GM12878 (cell line): ENCODE measurements around the gene C14orf119. TPM values are rescaled to one million over a fixed set of nuclear protein-coding genes. Genes with fewer than 3 reads are reported as not detected.
A peak's percentile ranks its signal among the peaks of the same experiment; 100 is the strongest.

Experiments used
- BHLHE40 ChIP-seq, 2 experiments: fragments of 450-650 bp in 1 of 2; IDR thresholded peaks; 2 replicates each; pipeline ENCODE4 v1.6.1; 2011 to 2017; ENCODE audit warnings: low read depth in 2 of 2, borderline replicate concordance in 1 of 2, improper control_type of control experiment in 1 of 2, low read length in 1 of 2, mild to moderate bottlenecking in 1 of 2
- BRCA1 ChIP-seq: IDR thresholded peaks from 2 replicates; pipeline ENCODE4 v1.6.1; 2011; ENCODE audit warnings: low read depth, low read length, improper control_type of control experiment
- ESRRA ChIP-seq: IDR thresholded peaks from 2 replicates; pipeline ENCODE4 v1.6.1; 2012; ENCODE audit warnings: mild to moderate bottlenecking, low read length, improper control_type of control experiment
- FOXK2 ChIP-seq: fragments of 450-650 bp; IDR thresholded peaks from 2 replicates; pipeline ENCODE4 v1.6.1; 2017; ENCODE audit warnings: mild to moderate bottlenecking, moderate library complexity
- GATAD2B ChIP-seq: fragments of 450-650 bp; conservative IDR thresholded peaks from 2 replicates; pipeline ENCODE4 v1.6.1; 2017; ENCODE audit warnings: low read depth, mild to moderate bottlenecking, moderate library complexity
- JUNB ChIP-seq: IDR thresholded peaks from 2 replicates; pipeline ENCODE4 v1.6.1; 2016; ENCODE audit warnings: antibody characterized with exemption, mild to moderate bottlenecking
- JUND ChIP-seq: IDR thresholded peaks from 2 replicates; pipeline ENCODE4 v1.6.1; 2012; ENCODE audit warnings: low read depth, mild to moderate bottlenecking, low read length, improper control_type of control experiment, moderate library complexity
- KLF5 ChIP-seq: fragments of 450-650 bp; IDR thresholded peaks from 2 replicates; pipeline ENCODE4 v1.6.1; 2014; ENCODE audit warnings: mild to moderate bottlenecking; ENCODE audit not compliant: partially characterized antibody
- MEF2B ChIP-seq: fragments of 450-650 bp; IDR thresholded peaks from 2 replicates; pipeline ENCODE4 v1.6.1; 2018; ENCODE audit warnings: mild to moderate bottlenecking, moderate library complexity; ENCODE audit not compliant: partially characterized antibody, poor library complexity, severe bottlenecking
- PML ChIP-seq: IDR thresholded peaks from 2 replicates; pipeline ENCODE4 v1.6.1; 2012; ENCODE audit warnings: low read length, inconsistent platforms
- POU2F2 ChIP-seq: IDR thresholded peaks from 3 replicates; pipeline ENCODE4 v1.6.1; 2011; ENCODE audit warnings: low read depth, mild to moderate bottlenecking, low read length, borderline replicate concordance
- RELA ChIP-seq: fragments of 450-650 bp; IDR thresholded peaks from 2 replicates; pipeline ENCODE4 v1.8.0; 2014; ENCODE audit warnings: borderline replicate concordance; ENCODE audit not compliant: partially characterized antibody
- RFX5 ChIP-seq: IDR thresholded peaks from 2 replicates; pipeline ENCODE4 v1.6.1; 2011; ENCODE audit warnings: low read depth, low read length, improper control_type of control experiment
- SMARCA5 ChIP-seq: fragments of 450-650 bp; IDR thresholded peaks from 2 replicates; pipeline ENCODE4 v1.6.1; 2017; ENCODE audit warnings: mild to moderate bottlenecking
- TAF1 ChIP-seq: IDR thresholded peaks from 2 replicates; pipeline ENCODE4 v1.6.1; 2011; ENCODE audit warnings: mild to moderate bottlenecking, low read depth, low read length, borderline replicate concordance
- TBL1XR1 ChIP-seq: IDR thresholded peaks from 2 replicates; pipeline ENCODE4 v1.6.1; 2012; ENCODE audit warnings: low read depth, low read length, improper control_type of control experiment
- TCF12 ChIP-seq: IDR thresholded peaks from 2 replicates; pipeline ENCODE4 v1.6.1; 2011; ENCODE audit warnings: low read depth, mild to moderate bottlenecking, low read length
- polyA plus RNA-seq, 11 experiments: library from polyadenylated mRNA; depleted of rRNA in 4 of 11; unstranded in 6 of 11; stranded (reverse) in 5 of 11; fragments of >200 nt; fragmentation: Nextera tagmentation in 4 of 11; fragmentation: Illumina TruSeq in 1 of 11; extraction: Ambion mirVana in 4 of 11; extraction: Trizol in 1 of 11; gene quantifications; 1 replicate in 1 of 11; 2 replicates in 10 of 11; pipeline versions ENCODE4 v1.2.1 to v1.2.3, GENCODE V29; 2011 to 2016; ENCODE audit warnings: inconsistent platforms in 2 of 11, missing spikeins in 2 of 11, low read depth in 1 of 11
- total RNA-seq, 4 experiments: library from RNA; depleted of rRNA in 3 of 4; stranded (reverse); fragments of >200 nt in 3 of 4; fragmentation: Illumina TruSeq in 1 of 4; extraction: Trizol in 1 of 4; gene quantifications; 2 replicates each; pipeline versions ENCODE4 v1.2.1 to v1.2.3, GENCODE V29; 2013 to 2021
- TF ChIP-seq, protein P1 (sequence below): IDR thresholded peaks from 2 replicates; pipeline ENCODE4 v1.6.1; 2012; ENCODE audit warnings: low read depth, low read length, improper control_type of control experiment
- TF ChIP-seq, protein P2 (sequence below): fragments of 450-650 bp; IDR thresholded peaks from 2 replicates; pipeline ENCODE4 v1.6.1; 2016; ENCODE audit warnings: mild to moderate bottlenecking
- TF ChIP-seq, protein P3 (sequence below): IDR thresholded peaks from 2 replicates; pipeline ENCODE4 v1.6.1; 2011; ENCODE audit warnings: low read depth, low read length, improper control_type of control experiment, borderline replicate concordance
- TF ChIP-seq, protein P4 (sequence below): fragments of 450-650 bp; IDR thresholded peaks from 2 replicates; pipeline ENCODE4 v1.6.1; 2016; ENCODE audit warnings: mild to moderate bottlenecking
- TF ChIP-seq, protein P5 (sequence below): fragments of 450-650 bp; conservative IDR thresholded peaks from 2 replicates; pipeline ENCODE4 v1.6.1; 2017; ENCODE audit warnings: mild to moderate bottlenecking, moderate library complexity
- TF ChIP-seq, protein P6 (sequence below): IDR thresholded peaks from 2 replicates; pipeline ENCODE4 v1.6.1; 2011; ENCODE audit warnings: mild to moderate bottlenecking, low read depth, low read length, moderate library complexity; ENCODE audit not compliant: insufficient replicate concordance

The C14orf119 gene
- total and polyA plus RNA-seq, 10 of the 15 experiments (the other 5 are each of a cell fraction or from before 2014, with no cell fraction given) = 32.3 to 228 (median 57.6) TPM

DNA sequence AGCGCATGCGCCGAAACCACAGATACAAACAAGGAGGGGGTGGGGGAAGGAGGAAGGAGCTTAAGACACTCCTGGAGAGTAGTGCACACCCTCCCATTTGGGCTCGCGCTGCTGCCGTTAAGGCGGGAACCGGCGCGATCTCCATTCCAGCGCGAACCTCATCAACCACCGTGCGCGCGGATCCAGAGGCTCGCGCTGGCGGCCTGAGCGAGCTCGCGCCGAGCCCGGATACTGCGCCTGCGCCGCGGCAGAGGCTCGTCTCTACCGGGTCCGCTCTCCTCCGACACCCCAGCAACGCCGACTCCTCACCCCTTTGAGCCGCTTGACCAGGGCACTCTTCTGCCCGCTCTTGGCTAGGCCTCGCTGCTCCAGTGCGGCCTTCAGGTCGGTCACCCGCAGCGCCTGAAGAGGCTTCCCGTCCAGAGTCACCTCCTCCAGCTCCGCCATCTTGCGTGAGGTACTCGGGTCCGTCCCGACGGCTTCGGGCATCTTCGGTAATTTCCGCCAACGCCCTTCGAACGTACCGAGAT, 574 bp upstream of the C14orf119 start, which contains the start of gene ACIN1 (continued):
- TF ChIP-seq GATAD2B = peak; percentile 62; the same call in 1 of the 2 replicates
- no peak for TF ChIP-seq TCF12
- no peak for TF ChIP-seq RELA
- peak; percentile 52; the same call in 1 of the 2 replicates for TF ChIP-seq PML
- TF ChIP-seq, protein P1, sequence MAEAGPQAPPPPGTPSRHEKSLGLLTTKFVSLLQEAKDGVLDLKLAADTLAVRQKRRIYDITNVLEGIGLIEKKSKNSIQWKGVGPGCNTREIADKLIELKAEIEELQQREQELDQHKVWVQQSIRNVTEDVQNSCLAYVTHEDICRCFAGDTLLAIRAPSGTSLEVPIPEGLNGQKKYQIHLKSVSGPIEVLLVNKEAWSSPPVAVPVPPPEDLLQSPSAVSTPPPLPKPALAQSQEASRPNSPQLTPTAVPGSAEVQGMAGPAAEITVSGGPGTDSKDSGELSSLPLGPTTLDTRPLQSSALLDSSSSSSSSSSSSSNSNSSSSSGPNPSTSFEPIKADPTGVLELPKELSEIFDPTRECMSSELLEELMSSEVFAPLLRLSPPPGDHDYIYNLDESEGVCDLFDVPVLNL = peak; percentile 48; the same call in 1 of the 2 replicates
- TF ChIP-seq BHLHE40 (IDR thresholded peaks at IDR 0.05; ENCODE audit: borderline replicate concordance in 1 of 2, low read depth in 2 of 2, low read length in 1 of 2) = peak in 1 of 2 experiments; percentile 47; a peak in 1 of 4 replicates
- TF ChIP-seq RFX5 = no peak
- TF ChIP-seq, protein P2, sequence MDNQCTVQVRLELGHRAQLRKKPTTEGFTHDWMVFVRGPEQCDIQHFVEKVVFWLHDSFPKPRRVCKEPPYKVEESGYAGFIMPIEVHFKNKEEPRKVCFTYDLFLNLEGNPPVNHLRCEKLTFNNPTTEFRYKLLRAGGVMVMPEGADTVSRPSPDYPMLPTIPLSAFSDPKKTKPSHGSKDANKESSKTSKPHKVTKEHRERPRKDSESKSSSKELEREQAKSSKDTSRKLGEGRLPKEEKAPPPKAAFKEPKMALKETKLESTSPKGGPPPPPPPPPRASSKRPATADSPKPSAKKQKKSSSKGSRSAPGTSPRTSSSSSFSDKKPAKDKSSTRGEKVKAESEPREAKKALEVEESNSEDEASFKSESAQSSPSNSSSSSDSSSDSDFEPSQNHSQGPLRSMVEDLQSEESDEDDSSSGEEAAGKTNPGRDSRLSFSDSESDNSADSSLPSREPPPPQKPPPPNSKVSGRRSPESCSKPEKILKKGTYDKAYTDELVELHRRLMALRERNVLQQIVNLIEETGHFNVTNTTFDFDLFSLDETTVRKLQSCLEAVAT = peak; percentile 91
- peak; percentile 17; the same call in 1 of the 3 replicates for TF ChIP-seq POU2F2
- TF ChIP-seq, protein P3, sequence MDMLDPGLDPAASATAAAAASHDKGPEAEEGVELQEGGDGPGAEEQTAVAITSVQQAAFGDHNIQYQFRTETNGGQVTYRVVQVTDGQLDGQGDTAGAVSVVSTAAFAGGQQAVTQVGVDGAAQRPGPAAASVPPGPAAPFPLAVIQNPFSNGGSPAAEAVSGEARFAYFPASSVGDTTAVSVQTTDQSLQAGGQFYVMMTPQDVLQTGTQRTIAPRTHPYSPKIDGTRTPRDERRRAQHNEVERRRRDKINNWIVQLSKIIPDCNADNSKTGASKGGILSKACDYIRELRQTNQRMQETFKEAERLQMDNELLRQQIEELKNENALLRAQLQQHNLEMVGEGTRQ = no peak
- TF ChIP-seq, protein P4, sequence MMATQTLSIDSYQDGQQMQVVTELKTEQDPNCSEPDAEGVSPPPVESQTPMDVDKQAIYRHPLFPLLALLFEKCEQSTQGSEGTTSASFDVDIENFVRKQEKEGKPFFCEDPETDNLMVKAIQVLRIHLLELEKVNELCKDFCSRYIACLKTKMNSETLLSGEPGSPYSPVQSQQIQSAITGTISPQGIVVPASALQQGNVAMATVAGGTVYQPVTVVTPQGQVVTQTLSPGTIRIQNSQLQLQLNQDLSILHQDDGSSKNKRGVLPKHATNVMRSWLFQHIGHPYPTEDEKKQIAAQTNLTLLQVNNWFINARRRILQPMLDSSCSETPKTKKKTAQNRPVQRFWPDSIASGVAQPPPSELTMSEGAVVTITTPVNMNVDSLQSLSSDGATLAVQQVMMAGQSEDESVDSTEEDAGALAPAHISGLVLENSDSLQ = no peak
- 0 out of 2 replicates have a peak, but pooled peaks have one; percentile 11 for TF ChIP-seq TBL1XR1
- TF ChIP-seq SMARCA5 = 0 out of 2 replicates have a peak, but pooled peaks have one; percentile 57
- 0 out of 2 replicates have a peak, but pooled peaks have one; percentile 9 for TF ChIP-seq FOXK2
- peak; percentile 97 for TF ChIP-seq TAF1
- TF ChIP-seq KLF5 = no peak
- TF ChIP-seq JUND = no peak
- TF ChIP-seq, protein P5, sequence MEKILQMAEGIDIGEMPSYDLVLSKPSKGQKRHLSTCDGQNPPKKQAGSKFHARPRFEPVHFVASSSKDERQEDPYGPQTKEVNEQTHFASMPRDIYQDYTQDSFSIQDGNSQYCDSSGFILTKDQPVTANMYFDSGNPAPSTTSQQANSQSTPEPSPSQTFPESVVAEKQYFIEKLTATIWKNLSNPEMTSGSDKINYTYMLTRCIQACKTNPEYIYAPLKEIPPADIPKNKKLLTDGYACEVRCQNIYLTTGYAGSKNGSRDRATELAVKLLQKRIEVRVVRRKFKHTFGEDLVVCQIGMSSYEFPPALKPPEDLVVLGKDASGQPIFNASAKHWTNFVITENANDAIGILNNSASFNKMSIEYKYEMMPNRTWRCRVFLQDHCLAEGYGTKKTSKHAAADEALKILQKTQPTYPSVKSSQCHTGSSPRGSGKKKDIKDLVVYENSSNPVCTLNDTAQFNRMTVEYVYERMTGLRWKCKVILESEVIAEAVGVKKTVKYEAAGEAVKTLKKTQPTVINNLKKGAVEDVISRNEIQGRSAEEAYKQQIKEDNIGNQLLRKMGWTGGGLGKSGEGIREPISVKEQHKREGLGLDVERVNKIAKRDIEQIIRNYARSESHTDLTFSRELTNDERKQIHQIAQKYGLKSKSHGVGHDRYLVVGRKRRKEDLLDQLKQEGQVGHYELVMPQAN = peak; percentile 77
- no peak for TF ChIP-seq JUNB
- TF ChIP-seq ESRRA = no peak
- no peak for TF ChIP-seq BRCA1
- TF ChIP-seq, protein P6, sequence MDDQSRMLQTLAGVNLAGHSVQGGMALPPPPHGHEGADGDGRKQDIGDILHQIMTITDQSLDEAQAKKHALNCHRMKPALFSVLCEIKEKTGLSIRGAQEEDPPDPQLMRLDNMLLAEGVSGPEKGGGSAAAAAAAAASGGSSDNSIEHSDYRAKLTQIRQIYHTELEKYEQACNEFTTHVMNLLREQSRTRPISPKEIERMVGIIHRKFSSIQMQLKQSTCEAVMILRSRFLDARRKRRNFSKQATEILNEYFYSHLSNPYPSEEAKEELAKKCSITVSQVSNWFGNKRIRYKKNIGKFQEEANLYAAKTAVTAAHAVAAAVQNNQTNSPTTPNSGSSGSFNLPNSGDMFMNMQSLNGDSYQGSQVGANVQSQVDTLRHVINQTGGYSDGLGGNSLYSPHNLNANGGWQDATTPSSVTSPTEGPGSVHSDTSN = no peak
- TF ChIP-seq MEF2B = peak; percentile 11
